ENCODE data around the gene PCNX3.
A peak's percentile ranks its signal among the peaks of the same experiment; 100 is the strongest.

The PCNX3 gene

GRCh38 chr11:65576232-65576866, 39.2 kb upstream of the PCNX3 start:
- in situ Hi-C loops (cut with MboI; ENCODE audit: low sequenced_read_pairs, unreplicated experiment) = no loop called here
- peak; percentile 64 for DNase-seq (ENCODE audit: low spot score)
- TF ChIP-seq CTCF (IDR thresholded peaks at IDR 0.05; ENCODE audit: borderline replicate concordance, control extremely low read depth, extremely low read depth, insufficient read depth, missing control alignments) = no peak

GRCh38 chr11:65576867-65577755, 38.5 kb upstream of the PCNX3 start:
- TF ChIP-seq CTCF (IDR thresholded peaks at IDR 0.05; ENCODE audit: borderline replicate concordance, control extremely low read depth, extremely low read depth, insufficient read depth, missing control alignments) = no peak
- in situ Hi-C loops (cut with MboI; ENCODE audit: low sequenced_read_pairs, unreplicated experiment) = no loop called here
- no peak for DNase-seq (ENCODE audit: low spot score)

GRCh38 chr11:65577756-65578109, 37.8 kb upstream of the PCNX3 start:
- in situ Hi-C loops (cut with MboI; ENCODE audit: low sequenced_read_pairs, unreplicated experiment) = no loop called here
- no peak for TF ChIP-seq CTCF (IDR thresholded peaks at IDR 0.05; ENCODE audit: borderline replicate concordance, control extremely low read depth, extremely low read depth, insufficient read depth, missing control alignments)
- no peak for DNase-seq (ENCODE audit: low spot score)

GRCh38 chr11:65578134-65578533, 37.4 kb upstream of the PCNX3 start:
- TF ChIP-seq CTCF (IDR thresholded peaks at IDR 0.05; ENCODE audit: borderline replicate concordance, control extremely low read depth, extremely low read depth, insufficient read depth, missing control alignments) = no peak
- in situ Hi-C loops (cut with MboI; ENCODE audit: low sequenced_read_pairs, unreplicated experiment) = no loop called here
- DNase-seq (ENCODE audit: low spot score) = no peak

- TF ChIP-seq CTCF (IDR thresholded peaks at IDR 0.05; ENCODE audit: borderline replicate concordance, control extremely low read depth, extremely low read depth, insufficient read depth, missing control alignments) = no peak
- in situ Hi-C loops (cut with MboI; ENCODE audit: low sequenced_read_pairs, unreplicated experiment) = no loop called here
- DNase-seq (ENCODE audit: low spot score) = no peak
Observed at GRCh38 chr11:65578667-65579066, 36.9 kb upstream of the PCNX3 start.

- no peak for DNase-seq (ENCODE audit: low spot score)
- in situ Hi-C loops (cut with MboI; ENCODE audit: low sequenced_read_pairs, unreplicated experiment) = no loop called here
- TF ChIP-seq CTCF (IDR thresholded peaks at IDR 0.05; ENCODE audit: borderline replicate concordance, control extremely low read depth, extremely low read depth, insufficient read depth, missing control alignments) = no peak
Observed at GRCh38 chr11:65579291-65579690, 36.3 kb upstream of the PCNX3 start.
